ENCODE data around the gene ZNF48.

The ZNF48 gene

DNA sequence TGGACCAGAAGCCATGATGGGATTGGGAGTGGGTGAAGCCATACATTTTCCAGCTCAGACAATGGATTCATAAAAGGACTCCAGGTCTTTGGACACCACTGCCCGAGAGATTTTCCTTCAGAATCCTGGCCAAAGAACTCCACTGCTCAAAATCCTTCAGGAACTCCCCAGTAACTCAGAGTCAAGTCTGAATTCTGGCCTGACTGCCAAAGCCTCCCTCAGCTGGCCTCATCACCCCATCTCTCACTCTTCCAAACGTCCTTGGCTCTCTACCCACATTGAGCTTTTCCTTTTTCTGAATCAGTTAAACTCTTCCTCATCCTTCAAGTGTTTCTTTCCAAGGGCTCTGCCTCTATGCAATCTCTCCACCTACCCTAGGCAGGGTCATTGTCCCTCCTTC is 11.7 kb upstream of the ZNF48 start:
- TF ChIP-seq, protein P1, sequence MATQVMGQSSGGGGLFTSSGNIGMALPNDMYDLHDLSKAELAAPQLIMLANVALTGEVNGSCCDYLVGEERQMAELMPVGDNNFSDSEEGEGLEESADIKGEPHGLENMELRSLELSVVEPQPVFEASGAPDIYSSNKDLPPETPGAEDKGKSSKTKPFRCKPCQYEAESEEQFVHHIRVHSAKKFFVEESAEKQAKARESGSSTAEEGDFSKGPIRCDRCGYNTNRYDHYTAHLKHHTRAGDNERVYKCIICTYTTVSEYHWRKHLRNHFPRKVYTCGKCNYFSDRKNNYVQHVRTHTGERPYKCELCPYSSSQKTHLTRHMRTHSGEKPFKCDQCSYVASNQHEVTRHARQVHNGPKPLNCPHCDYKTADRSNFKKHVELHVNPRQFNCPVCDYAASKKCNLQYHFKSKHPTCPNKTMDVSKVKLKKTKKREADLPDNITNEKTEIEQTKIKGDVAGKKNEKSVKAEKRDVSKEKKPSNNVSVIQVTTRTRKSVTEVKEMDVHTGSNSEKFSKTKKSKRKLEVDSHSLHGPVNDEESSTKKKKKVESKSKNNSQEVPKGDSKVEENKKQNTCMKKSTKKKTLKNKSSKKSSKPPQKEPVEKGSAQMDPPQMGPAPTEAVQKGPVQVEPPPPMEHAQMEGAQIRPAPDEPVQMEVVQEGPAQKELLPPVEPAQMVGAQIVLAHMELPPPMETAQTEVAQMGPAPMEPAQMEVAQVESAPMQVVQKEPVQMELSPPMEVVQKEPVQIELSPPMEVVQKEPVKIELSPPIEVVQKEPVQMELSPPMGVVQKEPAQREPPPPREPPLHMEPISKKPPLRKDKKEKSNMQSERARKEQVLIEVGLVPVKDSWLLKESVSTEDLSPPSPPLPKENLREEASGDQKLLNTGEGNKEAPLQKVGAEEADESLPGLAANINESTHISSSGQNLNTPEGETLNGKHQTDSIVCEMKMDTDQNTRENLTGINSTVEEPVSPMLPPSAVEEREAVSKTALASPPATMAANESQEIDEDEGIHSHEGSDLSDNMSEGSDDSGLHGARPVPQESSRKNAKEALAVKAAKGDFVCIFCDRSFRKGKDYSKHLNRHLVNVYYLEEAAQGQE (IDR thresholded peaks at IDR 0.05; ENCODE audit: insufficient read depth in 1 of 2, low read depth in 2 of 2, low read length in 2 of 2), result no peak
- TF ChIP-seq TAF1 (IDR thresholded peaks at IDR 0.05; ENCODE audit: borderline replicate concordance, insufficient read depth, low read length) (no peak), SIN3A (IDR thresholded peaks at IDR 0.05; ENCODE audit: borderline replicate concordance, insufficient read depth, low read length) (no peak), POLR2AphosphoS5 (IDR thresholded peaks at IDR 0.05; ENCODE audit: low read depth, low read length) (no peak), FOXP2 (optimal IDR thresholded peaks at IDR 0.05; ENCODE audit: borderline replicate concordance, extremely low read depth, extremely low read length, insufficient read depth) (no peak)

DNA sequence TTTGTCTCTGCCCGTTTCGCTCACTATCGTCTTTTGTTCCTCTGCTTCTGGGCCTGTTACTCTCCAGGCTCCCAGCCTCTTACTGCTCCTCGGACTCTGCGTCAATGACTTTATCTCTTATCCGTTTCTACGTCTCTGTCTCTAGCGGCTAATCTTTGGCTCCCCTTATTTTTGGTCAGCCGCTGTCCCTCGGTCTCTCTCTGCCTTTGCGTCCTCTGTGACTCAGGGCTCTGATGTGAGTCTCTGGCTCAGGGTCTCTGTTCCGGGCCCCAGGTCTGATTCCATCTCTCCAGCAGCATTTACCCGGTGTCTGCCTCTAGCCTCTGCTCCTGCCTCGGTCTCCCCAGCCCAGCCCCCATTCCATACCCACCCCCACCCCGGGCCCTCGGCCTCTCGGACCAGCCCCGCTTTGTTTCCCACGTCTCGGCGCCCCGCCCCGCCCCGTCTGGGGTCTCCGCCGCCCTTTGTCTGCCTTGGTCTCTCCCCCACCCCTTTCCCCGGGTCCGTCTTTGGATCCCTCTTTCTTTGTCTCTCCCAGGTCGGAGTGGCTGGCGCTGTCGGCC is 547 bp upstream of the ZNF48 start:
- TF ChIP-seq, protein P1 (IDR thresholded peaks at IDR 0.05; ENCODE audit: insufficient read depth in 1 of 2, low read depth in 2 of 2, low read length in 2 of 2), result no peak
- TF ChIP-seq TAF1 (IDR thresholded peaks at IDR 0.05; ENCODE audit: borderline replicate concordance, insufficient read depth, low read length) (no peak), SIN3A (IDR thresholded peaks at IDR 0.05; ENCODE audit: borderline replicate concordance, insufficient read depth, low read length) (no peak), POLR2AphosphoS5 (IDR thresholded peaks at IDR 0.05; ENCODE audit: low read depth, low read length) (no peak), FOXP2 (optimal IDR thresholded peaks at IDR 0.05; ENCODE audit: borderline replicate concordance, extremely low read depth, extremely low read length, insufficient read depth) (no peak)

DNA sequence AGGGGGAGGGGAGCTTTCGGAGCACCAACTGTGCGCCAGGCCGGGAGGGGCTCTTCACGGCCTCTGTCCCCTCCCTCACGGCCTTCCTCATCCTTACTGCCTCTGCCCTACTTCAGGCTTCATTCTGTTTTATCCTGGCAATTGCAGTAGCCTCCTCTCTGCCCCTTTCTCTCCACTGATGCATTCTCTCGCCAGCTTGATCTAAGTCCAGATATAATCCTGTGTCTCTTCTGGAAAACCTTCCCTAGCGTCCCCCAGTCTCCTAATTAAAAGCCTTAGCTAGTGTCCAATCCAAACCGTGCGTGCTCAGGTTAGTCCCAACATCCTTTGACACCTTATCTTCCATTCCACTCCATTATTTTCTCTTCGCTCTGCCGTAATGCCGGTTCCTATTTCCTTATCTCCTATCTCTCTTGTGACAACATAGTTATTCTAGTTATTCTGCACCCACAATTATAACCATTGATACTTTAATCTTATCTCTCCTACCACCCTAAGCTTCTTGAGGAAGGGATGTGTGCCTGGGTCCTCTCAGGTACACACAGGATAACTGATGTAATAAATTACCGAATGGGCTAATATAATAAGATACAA is 869 bp downstream of the ZNF48 start:
- TF ChIP-seq FOXP2 (optimal IDR thresholded peaks at IDR 0.05; ENCODE audit: borderline replicate concordance, extremely low read depth, extremely low read length, insufficient read depth) (no peak), POLR2AphosphoS5 (IDR thresholded peaks at IDR 0.05; ENCODE audit: low read depth, low read length) (0 out of 2 replicates have a peak, but pooled peaks have one; percentile 23)

DNA sequence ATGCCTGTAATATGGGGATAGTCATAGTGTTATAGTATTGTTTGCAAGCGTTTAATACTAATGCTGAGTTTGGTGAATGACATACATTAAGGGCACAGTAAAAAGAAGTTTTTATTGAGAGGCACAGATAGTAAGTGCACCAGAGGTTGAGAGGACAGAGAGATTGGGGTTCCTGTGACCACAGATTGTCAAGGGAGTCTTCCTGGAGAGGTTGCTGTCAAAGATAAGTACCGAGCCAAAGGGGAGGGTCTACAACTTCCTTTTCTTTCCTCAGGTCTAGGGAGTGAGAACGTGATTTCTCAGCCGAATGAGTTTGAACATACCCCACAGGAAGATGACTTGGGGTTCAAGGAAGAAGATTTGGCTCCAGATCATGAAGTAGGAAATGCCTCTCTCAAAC is 1.8 kb downstream of the ZNF48 start:
- TF ChIP-seq FOXP2 (optimal IDR thresholded peaks at IDR 0.05; ENCODE audit: borderline replicate concordance, extremely low read depth, extremely low read length, insufficient read depth) (no peak), TAF1 (IDR thresholded peaks at IDR 0.05; ENCODE audit: borderline replicate concordance, insufficient read depth, low read length) (no peak)
- TF ChIP-seq, protein P1 (IDR thresholded peaks at IDR 0.05; ENCODE audit: insufficient read depth in 1 of 2, low read depth in 2 of 2, low read length in 2 of 2), result no peak

DNA sequence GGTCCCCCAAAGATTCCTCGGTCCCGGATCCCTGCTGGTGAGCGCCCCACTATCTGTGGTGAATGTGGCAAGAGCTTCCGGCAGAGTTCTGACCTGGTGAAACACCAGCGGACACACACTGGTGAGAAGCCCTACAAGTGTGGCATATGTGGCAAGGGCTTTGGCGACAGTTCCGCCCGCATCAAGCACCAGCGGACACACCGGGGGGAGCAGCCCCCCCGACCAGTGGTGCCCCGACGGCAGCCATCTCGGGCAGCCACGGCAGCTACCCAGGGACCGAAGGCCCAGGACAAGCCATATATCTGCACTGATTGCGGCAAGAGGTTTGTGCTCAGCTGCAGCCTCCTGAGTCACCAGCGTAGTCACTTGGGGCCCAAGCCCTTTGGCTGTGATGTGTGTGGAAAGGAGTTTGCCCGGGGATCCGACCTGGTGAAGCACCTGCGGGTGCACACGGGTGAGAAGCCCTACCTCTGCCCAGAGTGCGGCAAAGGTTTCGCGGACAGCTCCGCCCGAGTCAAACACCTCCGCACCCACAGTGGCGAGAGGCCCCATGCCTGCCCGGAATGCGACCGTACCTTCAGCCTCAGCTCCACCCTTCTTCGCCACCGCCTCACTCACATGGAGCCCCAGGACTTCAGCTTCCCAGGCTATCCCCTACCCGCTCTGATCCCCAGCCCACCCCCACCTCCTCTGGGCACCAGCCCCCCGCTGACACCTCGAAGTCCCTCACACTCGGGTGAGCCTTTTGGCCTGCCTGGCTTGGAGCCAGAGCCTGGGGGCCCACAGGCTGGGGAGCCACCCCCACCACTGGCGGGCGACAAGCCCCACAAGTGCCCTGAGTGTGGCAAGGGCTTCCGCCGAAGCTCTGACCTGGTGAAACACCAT is 2.8 kb downstream of the ZNF48 start:
- TF ChIP-seq, protein P1 (IDR thresholded peaks at IDR 0.05; ENCODE audit: insufficient read depth in 1 of 2, low read depth in 2 of 2, low read length in 2 of 2), result no peak
- no peak for TF ChIP-seq POLR2AphosphoS5 (IDR thresholded peaks at IDR 0.05; ENCODE audit: low read depth, low read length)
- TF ChIP-seq FOXP2 (optimal IDR thresholded peaks at IDR 0.05; ENCODE audit: borderline replicate concordance, extremely low read depth, extremely low read length, insufficient read depth), result no peak
- no peak for TF ChIP-seq TAF1 (IDR thresholded peaks at IDR 0.05; ENCODE audit: borderline replicate concordance, insufficient read depth, low read length)
- TF ChIP-seq SIN3A (IDR thresholded peaks at IDR 0.05; ENCODE audit: borderline replicate concordance, insufficient read depth, low read length), result no peak

All from PFSK-1 (cell line).